Uterus (tissue), 4 donors: Measurements from ENCODE around the gene NCAPD2. TPM values are rescaled to one million over a fixed set of nuclear protein-coding genes. Genes with fewer than 3 reads are reported as not detected.
"Not testable (repeated sequence)": the region's sequence is repeated elsewhere in the genome, so short reads cannot be mapped to it uniquely, and the experiment has no call there.

Source experiments
- DNase-seq, 2 donors: peaks; one replicate each; pipeline ENCODE4 v3.0.0-alpha.2; 2019 to 2020
- H3K27ac ChIP-seq, 2 donors: fragments of 200-600 bp; sonication (generic); 1 replicate in 1 of 2; 2 replicates in 1 of 2; pipeline ENCODE4 v1.5.1; 2016 to 2018
- H3K27me3 ChIP-seq, 2 donors: fragments of 200-600 bp; sonication (generic); one replicate each; pipeline ENCODE4 v1.5.1; 2018 to 2019; ENCODE audit warnings: control low read depth in 1 of 2
- H3K36me3 ChIP-seq, 2 donors: fragments of 200-600 bp; sonication (generic); one replicate each; pipeline ENCODE4 v1.5.1; 2019; ENCODE audit warnings: control low read depth in 1 of 2
- H3K4me1 ChIP-seq, 2 donors: fragments of 200-600 bp; sonication (generic); one replicate each; pipeline ENCODE4 v1.5.1; 2018 to 2019; ENCODE audit warnings: control low read depth in 1 of 2
- H3K4me3 ChIP-seq, 2 donors: fragments of 200-600 bp; sonication (generic); 1 replicate in 1 of 2; 2 replicates in 1 of 2; pipeline ENCODE4 v1.5.1; 2018 to 2019; ENCODE audit warnings: mild to moderate bottlenecking in 1 of 2
- H3K9me3 ChIP-seq, 2 donors: fragments of 200-600 bp; sonication (generic); one replicate each; pipeline ENCODE4 v1.5.1; 2019; ENCODE audit warnings: control low read depth in 1 of 2
- CTCF ChIP-seq, 4 experiments: fragments of 200-600 bp in 2 of 4; fragments of 450-650 bp in 2 of 4; sonication (generic) in 2 of 4; IDR thresholded peaks; one replicate each; pipeline ENCODE4 v1.5.1; 2016 to 2019; ENCODE audit warnings: antibody characterized with exemption in 4 of 4, mild to moderate bottlenecking in 2 of 4, moderate library complexity in 1 of 4
- POLR2A ChIP-seq, 2 donors: fragments of 450-650 bp; IDR thresholded peaks; one replicate each; pipeline ENCODE4 v1.6.1; 2016; ENCODE audit warnings: antibody characterized with exemption in 2 of 2, mild to moderate bottlenecking in 1 of 2, moderate library complexity in 1 of 2
- intact Hi-C: fragments of 100-400 bp; cut with DNase I; formaldehyde crosslinking; loops from one replicate; pipeline ENCODE4 v1.15.1; 2023; ENCODE audit warnings: low total_unique reads
- total RNA-seq, 4 donors: library from RNA; depleted of rRNA in 3 of 4; stranded (reverse); fragments of >200 nt in 3 of 4; gene quantifications; one replicate each; pipeline versions ENCODE4 v1.1.0 to v1.2.4, GENCODE V29; 2014 to 2023
- donor health status: DM: yes; HTN: yes; CAD: no.

NCAPD2 gene
- total RNA-seq, 4 donors from 2014 or later: 2.8 to 145 (median 19.3) TPM

GRCh38 chr12:6535960-6536847, 42.3 kb downstream of the NCAPD2 start:
- peaks cover 3 to 29% of the 10 kb centered on the region in 2 donors for H3K4me1 ChIP-seq
- TF ChIP-seq POLR2A (IDR thresholded peaks at IDR 0.05): no peak
- no peak for TF ChIP-seq CTCF (IDR thresholded peaks at IDR 0.05)
- peak overlapping the region; percentile 77 to 88 for H3K4me3 ChIP-seq
- H3K9me3 ChIP-seq: no peaks in the 10 kb centered on the region
- no peaks in the 10 kb centered on the region for H3K27me3 ChIP-seq
- peak overlapping the region; percentile 90 to 94 for H3K27ac ChIP-seq
- intact Hi-C loops: loop anchor here (5.0 to 10.0 kb wide), 2 partner anchors 114 to 201 kb away; no protein-coding TSS in a partner anchor
- DNase-seq: no peak
- H3K36me3 ChIP-seq: no peaks in the 10 kb centered on the region

DNA sequence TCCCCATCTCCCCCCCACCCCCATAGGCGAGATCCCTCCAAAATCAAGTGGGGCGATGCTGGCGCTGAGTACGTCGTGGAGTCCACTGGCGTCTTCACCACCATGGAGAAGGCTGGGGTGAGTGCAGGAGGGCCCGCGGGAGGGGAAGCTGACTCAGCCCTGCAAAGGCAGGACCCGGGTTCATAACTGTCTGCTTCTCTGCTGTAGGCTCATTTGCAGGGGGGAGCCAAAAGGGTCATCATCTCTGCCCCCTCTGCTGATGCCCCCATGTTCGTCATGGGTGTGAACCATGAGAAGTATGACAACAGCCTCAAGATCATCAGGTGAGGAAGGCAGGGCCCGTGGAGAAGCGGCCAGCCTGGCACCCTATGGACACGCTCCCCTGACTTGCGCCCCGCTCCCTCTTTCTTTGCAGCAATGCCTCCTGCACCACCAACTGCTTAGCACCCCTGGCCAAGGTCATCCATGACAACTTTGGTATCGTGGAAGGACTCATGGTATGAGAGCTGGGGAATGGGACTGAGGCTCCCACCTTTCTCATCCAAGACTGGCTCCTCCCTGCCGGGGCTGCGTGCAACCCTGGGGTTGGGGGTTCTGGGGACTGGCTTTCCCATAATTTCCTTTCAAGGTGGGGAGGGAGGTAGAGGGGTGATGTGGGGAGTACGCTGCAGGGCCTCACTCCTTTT, 43.1 kb downstream of the NCAPD2 start:
- DNase-seq: no peak
- TF ChIP-seq POLR2A (IDR thresholded peaks at IDR 0.05) (no peak), CTCF (IDR thresholded peaks at IDR 0.05) (no peak)
- no peaks in the 10 kb centered on the region for H3K9me3 ChIP-seq
- H3K36me3 ChIP-seq: no peaks in the 10 kb centered on the region
- H3K27ac ChIP-seq: peak overlapping the region; percentile 90 to 94
- intact Hi-C loops: loop anchor here (5.0 to 10.0 kb wide), 2 partner anchors 115 to 202 kb away; no protein-coding TSS in a partner anchor
- H3K4me1 ChIP-seq: peaks cover 3 to 32% of the 10 kb centered on the region in 2 donors
- no peak overlapping the region for H3K4me3 ChIP-seq
- H3K27me3 ChIP-seq: no peaks in the 10 kb centered on the region

GRCh38 chr12:6537580-6538419, 43.9 kb downstream of the NCAPD2 start:
- not testable (repeated sequence) for H3K36me3 ChIP-seq, H3K27me3 ChIP-seq, H3K4me3 ChIP-seq, H3K9me3 ChIP-seq
- DNase-seq: peak; percentile 76 to 85
- Histone ChIP-seq H3K27ac (peak overlapping the region; percentile 65 to 72), H3K4me1 (peaks cover 3 to 28% of the 10 kb centered on the region in 2 donors)
- intact Hi-C loops: loop anchor here (5.0 to 10.0 kb wide), 2 partner anchors 115 to 203 kb away; no protein-coding TSS in a partner anchor
- TF ChIP-seq CTCF (IDR thresholded peaks at IDR 0.05): peak; percentile 75 to 95 (median 78)

- H3K4me3 ChIP-seq: no peak overlapping the region
- intact Hi-C loops: loop anchor here (5.0 to 10.0 kb wide), 2 partner anchors 116 to 204 kb away; no protein-coding TSS in a partner anchor
- H3K36me3 ChIP-seq: no peaks in the 10 kb centered on the region
- no peak for DNase-seq
- H3K27me3 ChIP-seq: no peaks in the 10 kb centered on the region
- peaks cover 3 to 23% of the 10 kb centered on the region in 2 donors for H3K4me1 ChIP-seq
- H3K27ac ChIP-seq: peak overlapping the region; percentile 65 to 72
- no peaks in the 10 kb centered on the region for H3K9me3 ChIP-seq
- TF ChIP-seq POLR2A (IDR thresholded peaks at IDR 0.05) (no peak), CTCF (IDR thresholded peaks at IDR 0.05) (no peak)
Measured at GRCh38 chr12:6538420-6539313, 44.8 kb downstream of the NCAPD2 start.
